Mesodermal cell (in vitro differentiated cells): Measurements from ENCODE around the gene WDR5.

ENCODE experiments used
- H3K27ac ChIP-seq: 2 replicates; pipeline ENCODE4 v1.7.0; 2013; ENCODE audit warnings: mild to moderate bottlenecking, low read depth, low read length, moderate library complexity; ENCODE audit not compliant: severe bottlenecking
- H3K36me3 ChIP-seq: 2 replicates; pipeline ENCODE4 v1.7.1; 2013; ENCODE audit warnings: mild to moderate bottlenecking, low read length, moderate library complexity; ENCODE audit not compliant: control insufficient read depth, insufficient read depth
- H3K4me1 ChIP-seq: one replicate; pipeline ENCODE4 v1.7.1; 2013; ENCODE audit warnings: mild to moderate bottlenecking, low read length; ENCODE audit not compliant: insufficient read depth, control insufficient read depth, poor library complexity, severe bottlenecking
- H3K4me3 ChIP-seq: 2 replicates; pipeline ENCODE4 v1.7.0; 2013; ENCODE audit warnings: low read length, control low read depth, mild to moderate bottlenecking; ENCODE audit not compliant: insufficient read depth, poor library complexity, severe bottlenecking; ENCODE audit errors: extremely low read depth
- H3K9me3 ChIP-seq: 2 replicates; pipeline ENCODE4 v1.7.1; 2013; ENCODE audit warnings: mild to moderate bottlenecking, low read length, moderate library complexity; ENCODE audit not compliant: control insufficient read depth
- WGBS, 2 experiments: methylation state at CpG; one replicate each; pipeline ENCODE4 v1.1.5; 2013; ENCODE audit warnings: missing lambda C conversion rate in 2 of 2; ENCODE audit not compliant: insufficient coverage in 2 of 2; 5-methylcytosine and 5-hydroxymethylcytosine counted together

The WDR5 gene

GRCh38 chr9:134132208-134132870 is 3.5 kb upstream of the WDR5 start:
- Histone ChIP-seq H3K9me3 (no peaks in the 10 kb centered on the region), H3K4me1 (peaks cover 12% of the 10 kb centered on the region), H3K36me3 (no peaks in the 10 kb centered on the region), H3K4me3 (no peak overlapping the region), H3K27ac (no peak overlapping the region)
- 83 to 87% methylated on average over 18 to 19 of the region's 19 CpGs for WGBS, 2 experiments

DNA sequence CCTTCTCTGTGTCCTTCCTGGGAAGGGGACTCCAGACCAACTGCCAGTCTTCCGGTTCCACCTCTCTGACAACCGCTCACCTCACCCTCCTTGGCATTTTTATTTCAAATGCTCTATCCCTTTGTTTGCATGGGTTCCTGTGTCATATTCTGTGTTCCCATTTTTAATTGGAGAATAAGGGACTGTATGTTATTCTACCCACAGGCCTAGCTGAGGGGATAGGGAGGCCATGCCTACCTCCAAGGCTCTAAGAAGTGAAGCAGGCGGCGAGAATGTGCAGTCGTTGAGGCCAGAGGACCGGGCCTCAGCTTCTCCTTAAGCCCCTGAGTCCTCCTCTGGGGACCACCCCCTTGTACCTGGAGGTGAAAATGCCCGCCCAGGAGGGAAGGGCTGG is 936 bp upstream of the WDR5 start:
- H3K27ac ChIP-seq = no peak overlapping the region
- WGBS, 2 experiments = 9 to 23% methylated on average over 5 of the region's 7 CpGs

DNA sequence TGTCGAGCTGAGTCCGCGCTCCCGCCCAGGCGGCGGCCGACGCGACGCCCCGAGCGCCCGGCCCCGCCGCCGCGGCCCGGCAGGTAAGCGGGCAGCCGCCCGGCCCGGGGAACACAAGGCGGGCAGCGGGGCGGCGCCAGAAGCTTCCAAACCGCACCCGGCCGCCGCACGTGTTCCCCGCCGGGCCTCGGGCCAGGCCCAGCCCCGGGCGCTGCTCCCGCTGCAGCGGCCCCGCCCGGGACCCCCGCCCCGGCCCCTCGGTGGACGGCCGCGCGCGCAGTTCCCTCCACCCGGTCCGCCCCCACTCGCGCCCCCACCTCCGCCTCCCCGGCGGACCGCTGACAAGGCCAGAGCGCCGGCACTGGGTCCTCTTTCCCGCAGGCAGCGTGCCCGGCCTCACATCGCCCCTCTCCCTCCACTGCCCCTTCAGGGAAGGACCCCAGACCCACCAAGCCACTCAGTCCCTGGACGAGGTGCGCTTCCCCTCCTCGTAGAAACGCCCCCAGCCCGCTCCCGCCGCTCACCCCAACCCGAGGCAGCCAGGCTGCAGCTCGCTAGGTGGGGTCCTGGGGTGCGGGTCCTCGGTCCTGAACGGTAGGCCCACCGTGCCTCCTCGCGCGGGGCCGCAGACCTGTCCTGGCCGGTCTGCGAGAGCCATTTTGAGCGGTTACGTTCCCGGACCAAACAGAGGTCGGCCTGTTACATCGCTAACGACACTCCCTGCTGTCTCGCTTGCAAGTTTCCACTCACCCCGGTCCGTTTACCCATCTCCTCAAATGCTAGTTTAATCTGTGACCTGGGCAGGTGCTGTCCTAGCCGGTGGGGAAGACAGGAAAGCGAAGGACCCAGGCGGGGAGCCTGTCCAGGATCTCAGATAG is 475 bp downstream of the WDR5 start:
- Histone ChIP-seq H3K4me3 (peak overlapping the region; percentile 83), H3K4me1 (peaks cover 9% of the 10 kb centered on the region), H3K9me3 (no peaks in the 10 kb centered on the region), H3K27ac (no peak overlapping the region), H3K36me3 (peaks cover 30% of the 10 kb centered on the region)
- WGBS, 2 experiments = 1% methylated on average over 38 to 80 of the region's 93 CpGs

More for the DNA sequence above, 936 bp upstream of the WDR5 start:
- peaks cover 16% of the 10 kb centered on the region for H3K36me3 ChIP-seq
- H3K4me1 ChIP-seq = peaks cover 16% of the 10 kb centered on the region
- H3K4me3 ChIP-seq = peak overlapping the region; percentile 84
- H3K9me3 ChIP-seq = no peaks in the 10 kb centered on the region

DNA sequence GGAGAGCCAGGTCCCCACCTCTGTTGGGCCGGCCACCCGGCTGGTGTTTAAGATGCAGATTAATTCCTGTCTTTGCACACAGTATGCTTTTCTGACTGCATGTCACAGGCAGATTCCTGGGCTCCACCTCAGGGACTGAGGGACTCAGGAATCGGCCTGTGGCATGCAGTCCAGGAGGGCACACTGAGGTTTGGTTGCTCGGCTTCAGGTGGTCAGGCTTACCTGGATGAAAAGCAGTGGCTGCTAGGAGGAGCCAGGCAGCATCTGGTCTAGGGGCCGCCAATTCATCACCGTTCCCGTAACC is 1.1 kb downstream of the WDR5 start:
- H3K36me3 ChIP-seq = peaks cover 36% of the 10 kb centered on the region
- H3K4me3 ChIP-seq = peak overlapping the region; percentile 83
- no peaks in the 10 kb centered on the region for H3K9me3 ChIP-seq
- 57 to 59% methylated on average over 7 of the region's 7 CpGs for WGBS, 2 experiments
- H3K27ac ChIP-seq = no peak overlapping the region
- peaks cover 9% of the 10 kb centered on the region for H3K4me1 ChIP-seq

- 97 to 99% methylated on average over 9 to 10 of the region's 10 CpGs for WGBS, 2 experiments
- H3K4me3 ChIP-seq = no peak overlapping the region
- H3K36me3 ChIP-seq = peaks cover 46% of the 10 kb centered on the region
These were observed 2.4 kb downstream of the WDR5 start for GRCh38 chr9:134138292-134138691.

DNA sequence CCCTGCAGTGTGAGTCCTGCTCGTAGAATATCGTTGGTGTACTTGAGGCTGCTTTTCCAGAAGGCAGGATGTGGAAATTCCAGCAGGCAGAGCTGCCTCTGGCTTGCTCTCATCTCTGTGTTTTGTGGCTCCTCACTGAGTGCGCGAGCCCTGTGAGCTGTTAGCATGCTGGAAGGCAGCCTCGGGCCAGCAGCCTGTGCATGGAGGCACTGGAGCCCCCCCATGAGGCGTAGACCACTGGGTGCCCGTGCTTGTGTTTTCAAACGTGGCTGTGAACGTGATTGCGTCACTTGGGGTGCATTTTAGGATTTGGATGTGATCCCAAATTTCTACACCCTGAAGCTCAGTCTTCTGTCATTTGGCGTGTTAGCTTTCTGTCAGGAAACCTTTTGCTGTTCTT is 3.2 kb downstream of the WDR5 start:
- no peak overlapping the region for H3K4me3 ChIP-seq
- 89 to 92% methylated on average over 11 of the region's 11 CpGs for WGBS, 2 experiments

More at GRCh38 chr9:134138292-134138691, 2.4 kb downstream of the WDR5 start:
- Histone ChIP-seq H3K27ac (no peak overlapping the region), H3K9me3 (no peaks in the 10 kb centered on the region), H3K4me1 (peaks cover 9% of the 10 kb centered on the region)

DNA sequence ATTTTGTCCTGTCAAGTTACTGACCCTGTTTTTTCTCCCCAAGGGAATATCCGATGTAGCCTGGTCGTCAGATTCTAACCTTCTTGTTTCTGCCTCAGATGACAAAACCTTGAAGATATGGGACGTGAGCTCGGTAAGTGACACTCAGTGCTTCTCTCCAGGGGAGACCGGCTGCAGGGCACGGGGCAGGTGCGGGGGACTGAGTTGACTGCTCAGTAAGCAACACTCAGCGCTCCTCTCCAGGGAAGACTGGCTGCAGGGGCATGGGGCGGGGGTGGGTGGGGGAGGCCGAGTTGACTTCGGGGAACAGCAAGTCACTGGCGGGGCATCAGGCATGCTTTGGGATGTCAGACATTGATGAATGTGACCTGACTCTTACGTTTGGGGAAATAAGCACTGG is 6.0 kb downstream of the WDR5 start:
- Histone ChIP-seq H3K9me3 (no peaks in the 10 kb centered on the region), H3K36me3 (peaks cover 75% of the 10 kb centered on the region), H3K27ac (no peak overlapping the region), H3K4me1 (peaks cover 8% of the 10 kb centered on the region), H3K4me3 (no peak overlapping the region)
- 94 to 95% methylated on average over 12 of the region's 13 CpGs for WGBS, 2 experiments

More for the DNA sequence above, 3.2 kb downstream of the WDR5 start:
- Histone ChIP-seq H3K27ac (no peak overlapping the region), H3K36me3 (peaks cover 52% of the 10 kb centered on the region), H3K4me1 (peaks cover 9% of the 10 kb centered on the region), H3K9me3 (no peaks in the 10 kb centered on the region)

GRCh38 chr9:134144801-134145200 is 8.9 kb downstream of the WDR5 start:
- Histone ChIP-seq H3K4me3 (no peak overlapping the region), H3K4me1 (no peaks in the 10 kb centered on the region), H3K9me3 (no peaks in the 10 kb centered on the region), H3K27ac (no peak overlapping the region), H3K36me3 (peaks cover 87% of the 10 kb centered on the region)
- 82 to 100% methylated on average over 1 to 3 of the region's 4 CpGs for WGBS, 2 experiments

DNA sequence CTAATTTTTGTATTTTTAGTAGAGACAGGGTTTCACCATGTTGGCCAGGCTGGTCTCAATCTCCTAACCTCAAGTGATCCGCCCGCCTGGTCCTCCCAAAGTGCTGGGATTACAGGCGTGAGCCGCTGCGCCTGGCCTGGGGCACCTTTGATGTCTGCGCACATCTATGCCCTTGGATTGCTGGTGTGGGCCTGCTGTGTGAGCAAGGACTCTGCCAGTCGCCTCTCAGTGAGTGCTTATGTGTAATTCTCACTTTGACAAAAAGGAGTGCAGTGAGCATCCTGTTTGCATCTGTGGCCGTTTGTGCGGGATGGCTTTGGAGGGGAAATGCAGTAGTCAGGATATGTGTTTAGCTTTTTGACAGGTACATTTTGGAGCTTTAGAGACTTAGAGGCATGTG is 9.4 kb downstream of the WDR5 start:
- H3K4me1 ChIP-seq = no peaks in the 10 kb centered on the region
- H3K27ac ChIP-seq = no peak overlapping the region
- peaks cover 87% of the 10 kb centered on the region for H3K36me3 ChIP-seq
- no peaks in the 10 kb centered on the region for H3K9me3 ChIP-seq
- no peak overlapping the region for H3K4me3 ChIP-seq
- WGBS, 2 experiments = 97 to 98% methylated on average over 9 of the region's 9 CpGs

GRCh38 chr9:134146774-134147493 is 11.1 kb downstream of the WDR5 start:
- H3K4me1 ChIP-seq = peaks cover 6% of the 10 kb centered on the region
- 93 to 97% methylated on average over 7 to 8 of the region's 8 CpGs for WGBS, 2 experiments
- H3K36me3 ChIP-seq = peaks cover 87% of the 10 kb centered on the region
- H3K4me3 ChIP-seq = no peak overlapping the region
- H3K27ac ChIP-seq = no peak overlapping the region
- H3K9me3 ChIP-seq = no peaks in the 10 kb centered on the region
